GM23338 (cell line): Measurements from ENCODE around the gene NEK8. TPM values are rescaled to one million over a fixed set of nuclear protein-coding genes. Genes with fewer than 3 reads are reported as not detected.
"Not testable (repeated sequence)": the region's sequence is repeated elsewhere in the genome, so short reads cannot be mapped to it uniquely, and the experiment has no call there.

Experiments used
- ATAC-seq: fragments of 200-7000 bp; cut with Tn5 transposase; 3 replicates; pipeline ENCODE4 v1.9.1; 2020
- DNase-seq: peaks from one replicate; pipeline ENCODE4 v3.0.0-alpha.2; 2015; ENCODE audit warnings: low spot score
- H2AFZ ChIP-seq: fragments of 200-600 bp; sonication (generic); 2 replicates; pipeline ENCODE4 v1.8.0; 2016; ENCODE audit warnings: antibody characterized with exemption, mild to moderate bottlenecking, moderate library complexity
- H3F3A ChIP-seq: fragments of 200-600 bp; sonication (generic); replicated peaks from 2 replicates; pipeline ENCODE4 v1.8.0; 2017; ENCODE audit warnings: antibody characterized with exemption, mixed run types, low read depth
- H3K27ac ChIP-seq: fragments of 200-600 bp; sonication (generic); 2 replicates; pipeline ENCODE4 v1.6.1; 2016; ENCODE audit warnings: low read depth
- H3K27me3 ChIP-seq: fragments of 200-600 bp; sonication (generic); 2 replicates; pipeline ENCODE4 v1.8.0; 2016; ENCODE audit warnings: mild to moderate bottlenecking, mixed run types, moderate library complexity; ENCODE audit not compliant: insufficient read depth
- H3K36me3 ChIP-seq: fragments of 200-600 bp; sonication (generic); 2 replicates; pipeline ENCODE4 v1.8.0; 2016; ENCODE audit warnings: mild to moderate bottlenecking; ENCODE audit not compliant: insufficient read depth
- H3K4me1 ChIP-seq: fragments of 200-600 bp; sonication (generic); 2 replicates; pipeline ENCODE4 v1.8.0; 2016; ENCODE audit warnings: mild to moderate bottlenecking, moderate library complexity; ENCODE audit not compliant: insufficient read depth
- H3K4me2 ChIP-seq: fragments of 200-600 bp; sonication (generic); 2 replicates; pipeline ENCODE4 v1.7.1; 2017; ENCODE audit warnings: mixed run types
- H3K4me3 ChIP-seq: fragments of 200-600 bp; sonication (generic); 2 replicates; pipeline ENCODE4 v1.6.1; 2016; ENCODE audit warnings: mixed run types
- H3K79me2 ChIP-seq: fragments of 200-600 bp; sonication (generic); replicated peaks from 2 replicates; pipeline ENCODE4 v1.8.0; 2017; ENCODE audit warnings: mild to moderate bottlenecking; ENCODE audit not compliant: insufficient read depth
- H3K9me2 ChIP-seq: fragments of 200-600 bp; sonication (generic); 2 replicates; pipeline ENCODE4 v1.8.0; 2017; ENCODE audit not compliant: insufficient read depth
- H4K20me1 ChIP-seq: fragments of 200-600 bp; sonication (generic); replicated peaks from 2 replicates; pipeline ENCODE4 v1.8.0; 2017; ENCODE audit warnings: mild to moderate bottlenecking; ENCODE audit not compliant: insufficient read depth
- H3K27ac Mint-ChIP-seq: 2 replicates; pipeline ENCODE4 v1.8.0; 2020; ENCODE audit warnings: inconsistent platforms, mild to moderate bottlenecking, moderate library complexity, mixed read lengths
- H3K27me3 Mint-ChIP-seq: 3 replicates; pipeline ENCODE4 v1.8.0; 2022; ENCODE audit warnings: low read depth, mild to moderate bottlenecking, moderate library complexity, mixed read lengths, inconsistent platforms; ENCODE audit not compliant: insufficient read depth, poor library complexity
- H3K36me3 Mint-ChIP-seq: 3 replicates; pipeline ENCODE4 v1.8.0; 2021; ENCODE audit warnings: low read depth, mild to moderate bottlenecking, inconsistent platforms, moderate library complexity, mixed read lengths
- H3K4me1 Mint-ChIP-seq: 3 replicates; pipeline ENCODE4 v1.8.0; 2020; ENCODE audit warnings: mild to moderate bottlenecking, inconsistent platforms, mixed read lengths
- H3K4me3 Mint-ChIP-seq: 3 replicates; pipeline ENCODE4 v1.8.0; 2021; ENCODE audit warnings: moderate library complexity, mild to moderate bottlenecking, inconsistent platforms, mixed read lengths
- H3K9me3 Mint-ChIP-seq: 3 replicates; pipeline ENCODE4 v1.8.0; 2020; ENCODE audit warnings: moderate library complexity, mild to moderate bottlenecking, inconsistent platforms, mixed read lengths
- CREB1 ChIP-seq: fragments of 250-450 bp; sonication (Bioruptor Pico); IDR thresholded peaks from 2 replicates; pipeline ENCODE4 v1.5.0; 2020; ENCODE audit warnings: low read depth, mild to moderate bottlenecking, moderate library complexity
- CTCF ChIP-seq, 2 experiments: fragments of 200-600 bp in 1 of 2; sonication (generic) in 1 of 2; conservative IDR thresholded peaks; 2 replicates each; pipeline versions ENCODE4 v1.5.1 to v1.6.1; 2016 to 2017; ENCODE audit warnings: antibody characterized with exemption in 2 of 2, low read depth in 2 of 2, mild to moderate bottlenecking in 2 of 2, moderate library complexity in 1 of 2
- EZH2 ChIP-seq: fragments of 200-600 bp; sonication (generic); IDR thresholded peaks from one replicate; pipeline ENCODE4 v1.8.0; 2017; ENCODE audit warnings: antibody characterized with exemption, mild to moderate bottlenecking, low read depth; ENCODE audit not compliant: unreplicated experiment
- EZH2phosphoT487 ChIP-seq: fragments of 200-600 bp; sonication (generic); IDR thresholded peaks from one replicate; pipeline ENCODE4 v1.8.1; 2018; ENCODE audit warnings: antibody characterized with exemption; ENCODE audit not compliant: unreplicated experiment
- STAT1 ChIP-seq: IDR thresholded peaks from one replicate; pipeline ENCODE4 v1.6.1; 2016; ENCODE audit warnings: antibody characterized with exemption; ENCODE audit not compliant: unreplicated experiment
- ZNF114 ChIP-seq: fragments of 250-450 bp; sonication (Bioruptor Pico); IDR thresholded peaks from 2 replicates; pipeline ENCODE4 v1.5.0; 2020; ENCODE audit warnings: mild to moderate bottlenecking, moderate library complexity
- ZNF462 ChIP-seq: fragments of 250-450 bp; sonication (Bioruptor Pico); IDR thresholded peaks from 2 replicates; pipeline ENCODE4 v1.5.0; 2020; ENCODE audit warnings: mild to moderate bottlenecking, moderate library complexity
- polyA plus RNA-seq: library from polyadenylated mRNA; unstranded; fragments of >200 nt; fragmentation: Nextera tagmentation; extraction: Ambion mirVana; gene quantifications from 2 replicates; pipeline ENCODE4 v1.2.1, GENCODE V29; 2016
- total RNA-seq: library from RNA; depleted of rRNA; stranded (reverse); fragments of >200 nt; shearing (Covaris generic); gene quantifications from 2 replicates; pipeline ENCODE4 v1.2.3, GENCODE V29; 2014

Gene NEK8
- total and polyA plus RNA-seq, 2 experiments from 2014 or later: 10.0 to 14.9 TPM

- TF ChIP-seq ZNF462 (CRISPR knock-in tag): no peak
- no peak for TF ChIP-seq STAT1
- TF ChIP-seq CTCF (conservative IDR thresholded peaks at IDR 0.05; ENCODE audit: low read depth in 2 of 2): no peak
- no peak for TF ChIP-seq ZNF114
- TF ChIP-seq EZH2phosphoT487: no peak
Measured at GRCh38 chr17:28719021-28719433, 9.6 kb upstream of the NEK8 start (continued).

DNA sequence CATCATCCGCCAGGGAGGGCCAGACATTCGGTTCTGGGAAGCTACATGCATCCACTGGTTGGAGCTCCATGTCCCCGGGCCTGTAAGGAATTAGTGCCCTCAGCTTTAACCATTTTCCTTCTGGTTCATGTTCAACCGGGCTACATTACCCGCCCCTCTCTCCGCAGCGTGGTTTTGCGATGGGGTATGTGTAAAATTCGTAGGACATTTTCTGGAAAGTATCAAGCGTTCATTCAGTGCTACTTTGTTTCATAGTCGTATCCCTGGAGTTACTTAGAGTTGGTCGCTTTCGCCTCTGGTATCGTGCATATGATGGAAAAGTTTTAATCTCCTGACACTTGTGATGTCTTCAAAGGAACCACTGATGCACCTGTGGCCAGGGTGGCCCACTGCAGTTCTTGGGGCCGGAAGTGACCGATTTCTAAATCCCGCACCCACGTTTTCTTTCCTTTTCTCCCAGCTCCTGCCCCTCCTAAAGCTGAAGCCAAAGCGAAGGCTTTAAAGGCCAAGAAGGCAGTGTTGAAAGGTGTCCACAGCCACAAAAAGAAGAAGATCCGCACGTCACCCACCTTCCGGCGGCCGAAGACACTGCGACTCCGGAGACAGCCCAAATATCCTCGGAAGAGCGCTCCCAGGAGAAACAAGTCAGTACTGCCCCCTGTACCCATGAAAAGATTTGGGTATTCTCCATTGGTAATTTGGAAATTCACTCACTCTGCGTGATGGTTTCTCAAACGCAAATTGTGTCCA, 8.2 kb upstream of the NEK8 start:
- DNase-seq (no peak), ATAC-seq (no peak)
- 0 out of 2 replicates have a peak, but pooled peaks have one; percentile 5 for TF ChIP-seq CREB1 (CRISPR knock-in tag)
- TF ChIP-seq STAT1: no peak
- TF ChIP-seq EZH2phosphoT487: no peak
- no peak for TF ChIP-seq EZH2
- 0 out of 4 replicates have a peak, but pooled peaks of 1 of the 2 experiments have one; percentile 35 for TF ChIP-seq CTCF (conservative IDR thresholded peaks at IDR 0.05; ENCODE audit: low read depth in 2 of 2)
- Histone ChIP-seq H3K27me3 (no peaks in the 10 kb centered on the region), H3F3A (peaks cover 59% of the 10 kb centered on the region), H4K20me1 (peaks cover 33% of the 10 kb centered on the region), H3K4me2 (peak overlapping the region; percentile 98), H3K27ac (peak overlapping the region; percentile 56), H3K9me2 (no peaks in the 10 kb centered on the region), H3K4me3 (peak overlapping the region; percentile 98), H3K79me2 (peaks cover 55% of the 10 kb centered on the region), H3K36me3 (peaks cover 39% of the 10 kb centered on the region), H2AFZ (no peak overlapping the region), H3K4me1 (peaks cover 47% of the 10 kb centered on the region)
- peak overlapping the region; percentile 100 for H3K27ac Mint-ChIP-seq
- H3K4me3 Mint-ChIP-seq: peak overlapping the region; percentile 100
- peaks cover 62% of the 10 kb centered on the region for H3K4me1 Mint-ChIP-seq
- peaks cover 68% of the 10 kb centered on the region for H3K36me3 Mint-ChIP-seq
- peaks cover 5% of the 10 kb centered on the region for H3K9me3 Mint-ChIP-seq
- peaks cover 35% of the 10 kb centered on the region for H3K27me3 Mint-ChIP-seq

DNA sequence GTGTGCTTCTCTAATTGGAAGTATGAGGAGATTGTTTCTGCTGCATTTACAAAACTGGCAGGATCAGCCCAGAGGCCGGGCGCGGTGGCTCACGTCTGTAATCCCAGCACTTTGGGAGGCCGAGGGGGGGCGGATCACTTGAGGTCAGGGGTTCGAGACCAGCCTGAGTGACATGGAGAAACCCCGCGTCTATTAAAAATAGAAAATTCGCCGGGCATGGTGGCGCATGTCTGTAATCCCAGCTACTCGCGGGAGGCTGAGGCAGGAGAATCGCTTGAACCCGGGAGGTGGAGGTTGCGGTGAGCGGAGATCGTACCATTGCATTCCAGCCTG, 7.6 kb upstream of the NEK8 start:
- Mint-ChIP-seq H3K4me1 (peaks cover 56% of the 10 kb centered on the region), H3K27ac (peak overlapping the region; percentile 100), H3K4me3 (peak overlapping the region; percentile 100), H3K36me3 (peaks cover 63% of the 10 kb centered on the region), H3K27me3 (peaks cover 39% of the 10 kb centered on the region)
- H3K9me2 ChIP-seq, ATAC-seq, H3K27me3 ChIP-seq, H3K9me3 Mint-ChIP-seq, DNase-seq, H2AFZ ChIP-seq: not testable (repeated sequence)
- Histone ChIP-seq H4K20me1 (peaks cover 33% of the 10 kb centered on the region), H3K4me3 (peak overlapping the region; percentile 98), H3F3A (peaks cover 57% of the 10 kb centered on the region), H3K27ac (peak overlapping the region; percentile 56), H3K36me3 (peaks cover 39% of the 10 kb centered on the region), H3K4me2 (peak overlapping the region; percentile 98), H3K79me2 (peaks cover 50% of the 10 kb centered on the region), H3K4me1 (peaks cover 46% of the 10 kb centered on the region)
